ENCODE results near the gene REV3L. TPM values are rescaled to one million over a fixed set of nuclear protein-coding genes. Genes with fewer than 3 reads are reported as not detected.

REV3L gene
- total RNA-seq, 2 experiments from 2014 or later = 18.8 to 20.9 TPM

DNA sequence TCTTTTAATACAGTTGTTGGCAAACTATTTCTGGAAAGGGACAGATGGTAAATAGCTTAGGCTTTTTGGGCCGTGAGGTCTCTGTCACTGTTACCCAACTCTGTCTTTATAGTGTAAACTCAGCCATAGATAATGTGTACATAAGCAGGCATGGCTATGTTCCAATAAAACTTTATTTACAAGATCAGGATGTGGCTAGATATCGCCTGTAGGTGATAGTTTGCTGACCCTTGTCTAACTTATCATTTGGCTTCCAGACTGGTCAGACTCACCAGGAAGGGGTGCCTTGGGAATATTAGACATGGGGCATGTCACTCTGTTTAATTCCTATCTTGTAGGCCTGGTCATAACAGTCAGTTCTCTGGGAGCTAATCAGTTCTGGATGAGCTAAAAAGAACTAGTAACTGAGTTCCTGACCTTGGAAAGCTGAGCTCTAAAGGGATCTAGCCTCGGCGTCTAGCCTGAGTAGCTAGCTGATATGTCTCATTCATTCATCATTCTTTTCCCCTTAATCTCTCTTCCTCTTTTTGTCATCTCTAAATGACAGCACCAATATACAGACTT is 232.1 kb downstream of the REV3L start:
- POLR2A ChIA-PET = interaction anchor here (1.1 kb wide), 1 partner anchor 8 kb away, joined by 3 read pairs; a partner anchor contains a TSS

More for the DNA sequence above, 232.1 kb downstream of the REV3L start:
- CTCF ChIA-PET = no interaction called here

Other genes starting within 250 kb of the REV3L start
- gene TRAF3IP2, start 122.7 kb upstream of the REV3L start, total RNA-seq = 10 to 100 TPM; 12.8 to 15.0 TPM

Data from activated CD8-positive, alpha-beta memory T cell treated with anti-CD3 and anti-CD28 coated beads for 36 hours (primary cell).